DLD1 (cell line): Measurements from ENCODE around the gene PLA2G4F.

ENCODE experiments used
- in situ Hi-C: cut with HindIII; loops from 2 replicates; pipeline ENCODE4 v1.10.0; 2017; ENCODE audit warnings: low sequenced_read_pairs

The PLA2G4F gene

DNA sequence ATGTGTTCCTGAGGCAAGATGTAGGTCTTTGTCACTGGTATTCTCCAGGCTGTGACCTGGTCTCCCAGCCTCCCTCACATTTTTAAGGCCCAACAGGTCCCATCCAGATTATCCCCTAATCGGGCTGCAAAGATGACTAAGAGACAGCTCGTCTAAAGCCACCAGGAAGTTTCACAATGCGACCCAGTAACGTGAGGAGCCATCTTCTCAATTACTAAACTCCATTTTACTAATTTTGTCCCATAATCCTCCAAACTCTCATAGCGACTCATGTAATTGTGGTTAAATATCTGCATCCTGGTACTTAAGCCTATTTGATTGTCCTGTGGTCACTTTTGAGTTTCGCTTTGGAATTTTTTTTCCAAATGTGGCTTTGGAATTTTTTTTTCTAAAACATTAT lies 8.7 kb upstream of the PLA2G4F start:
- in situ Hi-C loops = no loop called here

DNA sequence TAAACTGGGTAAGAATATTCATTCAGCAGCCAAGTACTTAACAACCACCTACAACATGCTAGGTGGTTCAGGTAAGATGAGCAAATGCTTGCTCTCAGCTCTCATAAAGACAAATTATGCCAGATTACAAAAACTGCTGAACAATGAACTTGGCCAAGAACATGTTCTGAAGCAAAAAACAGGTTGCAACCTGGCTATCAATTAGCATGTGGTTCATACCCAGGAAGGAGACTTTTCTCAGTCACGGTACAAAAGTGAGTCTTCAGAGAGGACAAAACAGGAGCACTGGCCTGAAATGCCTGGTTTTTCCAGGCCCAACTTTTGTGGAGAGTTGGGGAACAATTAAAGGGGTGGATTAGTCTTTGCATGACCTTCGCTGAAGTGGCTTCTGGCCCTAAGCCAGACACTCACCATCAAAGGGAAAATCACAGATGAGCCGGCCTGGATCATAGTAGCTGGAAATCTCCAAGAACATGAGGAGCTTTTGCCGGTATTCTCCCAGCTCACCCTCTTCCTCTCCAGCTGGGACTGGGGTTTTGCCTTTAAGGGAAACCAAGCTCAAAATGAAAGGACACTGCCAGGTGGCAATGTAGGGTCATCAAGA lies 7.6 kb upstream of the PLA2G4F start:
- in situ Hi-C loops = no loop called here

DNA sequence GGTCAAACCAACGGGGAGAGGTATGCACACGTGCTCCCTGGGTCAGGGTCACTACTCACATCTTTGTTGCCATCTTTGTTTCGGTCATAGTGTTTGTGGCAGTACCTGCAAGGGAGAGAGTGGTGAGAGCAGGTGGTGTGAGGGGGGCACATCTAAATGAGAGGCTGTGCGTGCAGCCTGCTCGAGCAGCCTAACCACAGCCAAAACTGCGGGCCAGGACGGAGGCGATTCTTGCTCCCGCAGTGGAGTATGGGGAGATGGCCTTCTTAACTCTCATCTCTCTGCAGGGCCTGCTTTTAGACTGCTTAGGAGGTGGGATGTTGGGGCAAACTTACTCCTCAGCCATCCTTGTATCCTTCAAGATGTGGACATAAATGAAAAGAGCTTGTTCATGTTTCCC lies 6.9 kb upstream of the PLA2G4F start:
- in situ Hi-C loops = no loop called here

DNA sequence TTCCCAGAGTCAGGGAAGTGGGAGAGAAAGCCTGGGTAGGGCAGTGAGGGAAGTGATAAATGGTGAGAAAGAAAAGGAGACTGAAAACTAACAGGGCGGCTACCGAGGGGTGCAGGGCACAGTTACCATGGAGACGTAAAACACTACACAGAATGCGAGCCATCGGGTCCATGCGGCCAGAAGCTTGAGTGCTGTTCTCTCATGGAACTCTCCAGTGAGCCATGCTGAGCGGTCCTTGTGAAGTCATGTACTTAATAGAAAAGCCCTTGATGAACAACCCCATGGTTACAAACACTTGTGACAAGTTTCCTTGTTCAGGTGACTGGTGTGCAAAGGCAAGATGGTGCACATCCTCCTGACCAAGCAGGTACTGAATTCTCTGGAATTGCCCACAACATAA lies 3.7 kb upstream of the PLA2G4F start:
- in situ Hi-C loops = no loop called here

DNA sequence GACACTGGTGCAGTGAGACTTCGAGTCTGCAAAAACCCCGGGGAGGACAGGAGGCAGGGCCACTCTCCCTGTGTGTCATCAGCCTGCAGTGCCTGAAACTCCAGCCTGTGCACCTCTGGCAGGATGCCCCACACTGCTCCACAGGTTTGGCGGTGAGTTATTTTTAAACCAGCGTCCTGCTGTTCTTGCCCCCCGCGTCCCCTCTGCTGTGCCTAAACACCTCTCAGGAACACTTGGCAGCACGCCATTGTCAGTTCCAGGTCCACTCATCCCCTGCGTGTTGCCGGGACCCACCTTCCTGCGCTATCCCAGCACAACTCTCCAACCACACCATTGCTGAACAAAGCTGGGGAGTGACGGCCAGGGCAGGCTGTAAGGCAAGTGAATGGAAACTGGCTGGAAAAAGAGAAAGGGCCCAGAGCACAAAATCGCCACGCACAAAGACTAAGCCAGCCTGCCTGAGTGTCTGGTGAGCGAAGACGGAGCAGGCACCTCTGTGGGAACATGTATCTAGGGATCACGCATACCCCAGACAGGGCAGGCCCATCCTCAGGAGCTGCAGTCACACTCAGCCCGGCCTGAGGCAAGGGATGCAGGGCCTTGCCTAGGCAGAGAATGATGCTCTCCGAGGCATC lies 3.1 kb upstream of the PLA2G4F start:
- in situ Hi-C loops = no loop called here

DNA sequence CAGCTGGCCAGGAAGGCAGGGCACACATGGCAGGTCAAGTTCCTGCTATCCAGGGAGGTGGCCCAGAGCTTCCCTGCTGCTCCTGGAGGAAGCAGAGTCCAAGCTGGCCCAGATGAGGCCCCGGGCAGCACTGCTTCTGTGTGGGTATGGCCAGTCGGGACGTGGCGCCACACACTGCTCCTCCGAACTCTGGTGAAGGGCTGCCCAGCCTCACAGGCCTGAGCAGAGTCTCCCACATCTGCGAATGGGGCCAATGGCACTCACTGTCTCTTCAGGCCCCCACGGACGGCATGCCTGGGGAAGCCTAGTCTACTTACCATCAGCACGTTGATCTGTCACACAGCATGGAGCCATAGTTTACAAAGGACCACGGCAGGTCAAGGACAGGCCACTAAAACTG lies 2.5 kb upstream of the PLA2G4F start:
- in situ Hi-C loops = no loop called here

DNA sequence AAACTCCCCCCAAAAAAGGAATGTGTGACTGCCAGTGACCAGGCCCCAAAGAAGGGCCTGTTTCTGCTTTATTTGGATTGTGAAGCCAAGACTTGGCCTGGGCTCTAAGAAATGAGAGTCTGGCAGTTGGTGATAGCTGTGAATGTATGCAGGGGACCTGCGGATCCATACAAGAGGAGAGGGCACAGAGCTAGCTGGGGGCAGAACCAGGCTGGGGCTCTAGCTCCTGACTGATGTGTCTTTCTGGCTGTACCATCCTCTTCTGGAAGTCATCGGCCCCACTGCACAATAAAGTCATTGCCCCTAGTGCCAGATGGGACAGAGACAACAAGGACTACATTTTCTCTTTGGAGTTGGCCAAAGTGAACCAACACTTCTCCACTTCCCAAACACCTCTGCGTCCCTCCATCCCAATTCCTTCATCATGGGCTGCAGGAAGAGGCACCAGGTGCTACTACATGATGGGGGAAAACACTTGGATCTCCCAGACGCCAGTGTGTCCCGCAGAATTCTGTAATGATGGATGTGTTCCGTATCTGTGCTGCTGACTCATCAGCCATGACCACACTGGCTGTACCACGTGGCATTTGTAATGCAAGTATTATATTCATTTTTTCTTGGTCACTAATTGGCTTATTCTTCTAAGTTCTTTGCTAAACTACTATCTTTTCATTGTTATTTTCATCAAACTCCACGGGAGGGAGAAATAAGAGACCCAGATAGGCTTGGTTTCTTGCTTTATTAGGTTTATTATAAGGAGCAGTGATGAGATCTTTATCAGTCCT lies 1.7 kb upstream of the PLA2G4F start:
- in situ Hi-C loops = no loop called here

DNA sequence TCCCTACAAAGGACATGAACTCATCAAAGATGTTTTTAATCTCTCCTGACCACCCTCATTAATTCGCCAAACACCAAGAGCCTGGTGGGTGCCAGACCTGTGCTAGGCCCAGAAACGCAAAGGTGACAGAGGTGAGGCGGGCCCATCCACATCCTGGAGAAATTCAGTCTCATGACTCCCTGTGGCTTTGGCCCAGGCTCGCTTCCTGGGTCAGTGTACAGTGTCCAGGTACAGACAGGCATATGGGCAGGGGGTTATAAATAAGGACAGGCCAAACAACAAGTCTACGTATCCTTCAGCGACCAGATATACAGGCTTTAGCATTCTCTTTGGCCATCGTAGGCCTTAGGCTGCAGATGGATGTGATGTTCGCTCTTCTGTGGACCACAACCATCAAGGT lies 945 bp upstream of the PLA2G4F start:
- in situ Hi-C loops = no loop called here

DNA sequence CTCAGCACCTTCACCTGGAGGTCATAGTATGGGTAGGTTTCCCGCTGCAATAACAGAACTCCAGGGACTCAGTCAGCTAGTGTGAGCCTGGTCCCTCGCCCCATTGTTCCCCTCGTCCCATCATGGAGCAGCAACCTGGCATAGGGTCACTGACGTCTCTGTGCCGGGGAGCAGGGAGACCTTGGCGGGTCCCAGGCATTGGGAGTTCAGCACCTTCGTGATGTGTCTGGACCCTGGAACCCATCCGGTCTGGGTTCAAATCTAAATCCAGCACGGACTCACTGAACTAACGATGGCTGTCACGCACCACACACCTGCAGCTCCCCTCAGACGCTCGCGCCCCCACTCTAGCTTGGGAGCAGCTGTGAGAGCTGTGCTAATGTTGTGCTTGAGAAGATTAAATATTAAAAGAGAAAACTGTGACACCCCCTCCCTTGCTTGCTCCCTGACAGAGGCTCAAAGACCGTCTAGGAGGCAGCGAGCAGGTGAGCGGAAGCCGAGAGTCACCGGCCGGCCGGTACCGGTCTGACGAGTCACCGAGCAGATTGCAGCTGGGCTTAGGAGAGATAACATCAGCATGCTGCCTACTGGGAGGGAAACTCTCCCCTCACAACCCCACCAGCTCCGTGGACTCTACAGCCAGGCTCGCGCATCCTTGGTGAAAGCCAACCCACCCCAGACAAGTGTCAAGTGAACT lies 742 bp downstream of the PLA2G4F start:
- in situ Hi-C loops = no loop called here

DNA sequence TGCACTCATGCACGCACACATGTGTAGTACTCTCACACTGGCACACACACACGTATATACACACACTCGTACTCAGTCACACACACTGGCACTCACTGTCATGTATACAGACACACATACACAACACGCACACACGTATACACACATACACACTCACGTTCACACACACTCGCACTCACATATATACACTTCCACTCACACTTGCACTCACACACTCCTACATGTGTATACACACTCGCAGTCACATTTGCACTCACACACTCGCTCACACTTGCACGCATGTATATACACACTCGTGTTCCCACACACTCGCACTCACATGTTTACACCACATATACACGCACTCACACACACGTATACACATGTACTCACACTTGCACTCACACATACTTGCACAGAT lies 1.5 kb downstream of the PLA2G4F start:
- in situ Hi-C loops = no loop called here

DNA sequence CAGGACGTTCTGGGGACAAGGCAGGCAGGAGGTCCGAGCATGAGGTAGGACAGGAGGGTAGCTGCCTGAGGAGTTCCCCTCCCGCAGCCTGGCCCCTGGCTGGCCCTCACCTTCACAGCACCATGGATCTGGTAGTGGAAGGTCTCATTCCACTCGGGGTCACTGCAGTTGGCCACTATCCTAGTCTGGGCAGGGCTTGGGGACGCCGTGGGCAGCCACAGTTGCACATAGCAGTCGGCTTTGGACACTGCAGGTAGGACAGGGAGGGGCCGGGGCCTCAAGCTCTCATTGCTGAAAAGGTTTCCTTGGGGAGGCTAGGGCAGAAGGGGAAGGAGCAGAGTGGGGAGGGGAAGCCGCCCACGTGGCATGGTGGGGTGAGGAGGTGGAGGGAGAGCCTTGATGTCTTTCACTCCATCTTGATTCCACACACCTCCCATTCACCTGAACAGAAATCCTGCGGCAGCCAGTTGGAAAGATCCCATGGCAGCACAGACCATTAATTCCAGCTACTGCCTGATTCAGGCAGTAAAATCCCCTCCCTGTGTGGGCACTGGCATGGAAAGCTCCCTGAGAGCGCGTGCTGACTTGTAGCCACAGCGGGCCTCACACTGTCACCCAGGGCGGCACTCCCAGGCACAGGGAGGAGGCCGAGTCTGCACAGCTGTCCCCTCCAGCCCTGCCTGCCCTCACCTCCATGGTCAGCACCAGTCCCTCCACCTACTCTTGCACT lies 2.1 kb downstream of the PLA2G4F start:
- in situ Hi-C loops = no loop called here

DNA sequence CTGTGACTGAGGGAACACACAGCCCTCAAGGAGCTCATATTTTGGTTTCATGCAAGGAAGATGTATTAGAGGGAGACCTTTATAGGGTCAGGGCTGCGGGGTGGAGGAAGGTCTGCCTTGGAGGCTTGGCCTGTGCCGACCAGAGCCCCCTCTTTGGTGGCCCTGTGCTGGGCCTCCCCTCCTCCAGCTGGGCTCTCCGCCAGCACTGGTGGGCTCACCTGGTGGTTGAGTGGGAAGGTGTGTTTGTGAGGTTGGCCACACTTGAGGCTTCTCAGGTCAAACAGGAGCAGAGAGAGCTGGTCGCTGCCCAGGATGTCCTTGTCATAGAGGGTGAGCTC lies 2.6 kb downstream of the PLA2G4F start:
- in situ Hi-C loops = no loop called here

DNA sequence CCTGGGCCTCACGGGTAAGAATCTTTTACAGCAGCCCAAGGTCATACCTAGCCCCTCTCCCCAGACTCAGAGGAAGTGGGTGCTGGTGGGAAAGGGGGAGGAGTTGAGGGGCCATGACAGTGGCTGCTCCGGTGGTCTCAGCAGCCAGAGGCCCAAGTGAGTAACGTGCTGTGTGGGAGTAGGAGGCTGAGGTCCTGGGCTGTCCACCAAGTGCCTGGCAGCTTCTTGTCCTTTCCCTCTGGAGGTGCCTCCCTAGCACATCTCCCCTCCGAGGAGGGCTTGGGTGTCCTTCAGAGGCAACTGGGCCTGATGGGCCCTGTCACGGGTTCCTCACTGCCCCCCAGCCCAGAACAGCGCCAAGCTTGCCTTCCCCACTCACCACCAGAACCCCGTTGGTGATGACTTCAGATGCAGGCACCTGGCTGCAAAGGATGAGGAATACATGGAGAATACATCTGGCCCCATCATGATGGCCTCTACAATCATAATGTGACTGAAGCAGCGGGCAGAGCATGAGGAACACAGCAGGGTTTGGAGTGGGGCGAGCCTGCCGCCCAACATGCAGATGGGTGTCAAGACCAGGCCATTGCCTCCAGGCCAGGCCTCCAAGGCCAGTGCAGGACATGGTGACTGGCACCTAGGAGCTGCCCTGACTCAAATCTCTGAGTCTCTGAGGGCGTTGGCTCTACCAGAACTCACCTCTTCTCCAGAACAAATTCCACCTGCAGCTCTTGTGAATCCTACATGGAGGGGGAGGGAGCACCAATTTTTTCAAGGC lies 3.3 kb downstream of the PLA2G4F start:
- in situ Hi-C loops = no loop called here

DNA sequence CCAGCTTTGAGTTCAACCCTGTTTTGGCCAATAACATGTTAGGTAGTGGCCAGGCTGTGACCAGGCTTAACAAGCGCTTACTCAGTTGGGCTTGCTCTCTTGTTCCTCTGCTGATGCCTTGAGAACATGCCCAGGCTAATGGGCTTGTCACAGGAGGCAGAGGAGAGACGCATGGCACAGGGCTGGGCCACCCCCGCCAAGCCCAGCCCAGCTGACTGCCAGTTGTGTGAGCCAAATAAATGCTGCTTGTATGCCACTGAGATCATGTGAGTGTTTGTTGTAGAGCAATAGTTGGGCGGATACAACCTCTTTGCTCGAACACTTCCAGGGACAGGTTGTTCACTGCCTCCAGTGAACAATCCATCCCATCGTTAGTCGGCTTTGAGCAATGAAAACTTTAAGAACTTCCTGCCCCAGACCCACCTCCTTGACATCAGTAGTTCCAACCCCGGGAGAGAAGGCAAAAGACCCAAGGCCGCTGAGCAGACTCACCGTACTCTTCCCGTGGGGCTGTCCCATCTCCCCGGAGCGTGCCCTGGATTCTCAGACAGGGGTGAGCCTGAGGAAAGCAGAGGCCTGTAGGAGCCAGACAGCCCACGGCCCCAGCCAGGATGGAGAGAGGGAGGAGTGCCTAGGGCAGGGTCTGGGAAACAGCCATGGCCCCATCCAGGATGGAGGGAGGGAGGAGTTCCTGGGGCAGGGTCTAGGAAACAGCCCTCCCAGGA lies 4.1 kb downstream of the PLA2G4F start:
- in situ Hi-C loops = no loop called here

DNA sequence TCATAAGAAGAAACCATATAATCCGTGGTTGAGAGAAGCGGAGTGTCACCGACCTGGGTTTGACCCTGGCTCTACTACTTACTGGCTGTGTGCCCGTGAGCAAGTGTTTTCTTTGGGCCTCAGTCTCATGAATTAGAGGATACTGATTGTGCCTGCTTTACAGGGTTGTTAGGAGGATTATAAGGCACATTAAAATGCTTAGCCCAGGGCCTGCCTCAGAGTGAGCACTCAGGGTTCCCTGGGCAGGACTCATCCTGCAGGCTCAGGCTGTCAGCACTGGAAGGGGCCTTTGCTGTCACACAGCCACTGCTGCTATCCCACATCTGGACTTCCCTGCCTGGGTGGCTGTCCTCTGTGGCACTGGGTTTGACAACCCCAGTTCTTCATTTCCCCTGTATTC lies 4.7 kb downstream of the PLA2G4F start:
- in situ Hi-C loops = no loop called here

DNA sequence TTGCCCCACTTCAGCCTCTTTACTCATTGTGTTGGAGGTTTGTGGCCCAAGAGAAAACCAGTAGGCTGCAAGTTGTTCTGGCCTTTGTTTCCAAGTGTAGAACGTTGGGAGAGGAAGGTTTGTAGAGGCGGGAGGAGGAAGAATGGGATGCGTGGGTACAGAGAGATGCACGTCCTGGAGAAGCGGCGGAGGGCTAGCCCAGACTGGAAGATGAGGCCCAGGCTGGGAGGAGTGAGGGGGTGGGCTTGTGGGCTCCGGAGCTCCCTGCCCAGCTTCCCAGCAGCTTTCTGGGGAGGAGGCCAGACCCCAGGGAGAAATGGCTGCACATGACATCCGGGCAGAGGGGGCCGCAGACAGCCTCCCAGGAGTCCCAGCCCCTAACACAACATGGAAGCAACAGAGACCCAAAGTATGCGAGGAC lies 5.3 kb downstream of the PLA2G4F start:
- in situ Hi-C loops = no loop called here

DNA sequence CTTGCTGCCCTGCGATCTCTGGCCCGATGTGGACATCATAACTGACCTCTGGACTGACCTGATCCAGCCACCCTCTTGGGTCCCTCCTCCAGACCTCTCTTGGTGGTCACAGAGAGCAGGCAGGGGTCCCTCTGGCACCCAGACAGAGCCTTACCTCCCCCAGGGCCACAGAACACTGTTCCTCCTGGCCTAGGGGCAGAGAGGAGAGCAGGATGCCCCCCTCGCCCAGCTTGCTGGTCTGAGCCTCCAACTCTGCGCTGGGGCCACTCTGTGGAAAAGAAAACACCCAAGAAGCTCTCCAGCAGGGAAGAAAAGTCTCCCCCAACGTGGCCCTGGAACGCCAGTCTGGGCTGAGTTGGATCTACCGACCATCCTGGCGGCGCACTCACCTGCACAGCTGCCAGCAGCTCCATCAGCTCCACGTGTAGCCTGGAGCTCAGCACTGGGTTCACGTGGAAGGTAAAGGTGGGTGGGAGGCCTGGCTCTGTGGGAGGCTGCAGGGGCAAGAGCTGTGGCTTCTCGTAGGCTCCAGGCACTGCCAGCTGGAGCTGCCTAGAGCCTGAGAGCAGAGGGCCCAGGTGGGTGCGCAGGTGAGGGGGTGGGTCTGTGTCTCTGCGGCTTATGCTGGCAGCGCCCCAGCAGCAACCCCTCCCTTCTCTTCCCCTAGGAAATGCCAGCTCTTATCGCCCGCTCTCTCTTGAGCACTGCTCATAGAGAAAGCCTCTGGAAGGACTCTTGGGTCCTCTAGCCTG lies 6.0 kb downstream of the PLA2G4F start:
- in situ Hi-C loops = no loop called here

DNA sequence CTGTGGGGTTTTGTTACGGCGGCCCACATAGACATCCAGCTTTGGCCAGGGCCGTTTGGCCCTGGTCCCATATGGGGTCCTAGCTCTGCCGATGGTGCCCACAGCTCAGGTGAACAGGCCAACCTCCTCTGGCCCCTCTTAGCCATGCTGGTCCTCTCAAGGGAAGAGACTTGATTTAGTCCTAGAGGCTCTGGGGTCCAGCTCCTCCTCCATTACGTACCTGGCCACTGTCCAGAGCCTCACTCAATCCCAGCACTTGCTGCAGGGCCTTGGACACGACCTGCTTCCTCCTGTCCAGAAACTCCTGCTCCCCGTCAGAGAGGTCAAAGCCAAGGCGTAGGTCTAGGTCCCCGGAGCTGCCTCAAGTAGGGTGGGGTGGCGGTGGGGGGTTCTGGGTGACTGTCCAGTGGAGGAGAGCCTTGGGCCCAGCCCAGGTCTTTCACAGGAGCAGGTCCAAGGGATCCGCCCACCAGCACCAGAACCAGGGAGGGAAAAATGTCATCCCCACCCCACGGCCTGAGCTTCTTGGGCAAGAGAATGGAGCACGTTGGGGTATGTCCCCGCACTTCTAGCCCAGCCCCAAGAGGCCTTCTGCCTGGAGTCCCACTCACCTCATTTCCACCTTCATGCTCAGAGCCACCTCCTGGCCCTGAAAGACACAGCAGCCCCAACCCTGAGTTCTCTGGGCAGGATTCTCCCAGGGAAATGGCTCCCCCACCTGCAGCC lies 6.8 kb downstream of the PLA2G4F start:
- in situ Hi-C loops = no loop called here
